Measurements from ENCODE around the gene SF1.

The SF1 gene

GRCh38 chr11:64745521-64746328 is 32.6 kb downstream of the SF1 start:
- no peak for DNase-seq (ENCODE audit: low read depth, low spot score)

DNA sequence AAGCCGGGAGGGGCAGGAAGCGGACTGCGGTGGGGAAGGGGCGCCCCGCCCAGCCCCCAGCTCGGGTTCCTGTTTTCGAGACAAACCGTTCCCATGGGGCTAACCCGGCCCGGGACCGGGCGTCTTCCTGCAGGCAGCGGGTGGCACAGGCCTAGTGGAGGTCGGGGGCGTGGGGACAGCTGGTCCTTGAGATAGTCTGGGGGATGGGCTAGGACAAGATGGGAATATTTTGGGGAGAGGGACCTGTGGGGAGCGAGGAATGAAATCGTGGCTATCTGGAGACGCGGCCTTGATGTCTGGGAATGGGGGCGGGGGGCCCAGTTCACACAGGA is 33.2 kb downstream of the SF1 start:
- DNase-seq (ENCODE audit: low read depth, low spot score): no peak

DNA sequence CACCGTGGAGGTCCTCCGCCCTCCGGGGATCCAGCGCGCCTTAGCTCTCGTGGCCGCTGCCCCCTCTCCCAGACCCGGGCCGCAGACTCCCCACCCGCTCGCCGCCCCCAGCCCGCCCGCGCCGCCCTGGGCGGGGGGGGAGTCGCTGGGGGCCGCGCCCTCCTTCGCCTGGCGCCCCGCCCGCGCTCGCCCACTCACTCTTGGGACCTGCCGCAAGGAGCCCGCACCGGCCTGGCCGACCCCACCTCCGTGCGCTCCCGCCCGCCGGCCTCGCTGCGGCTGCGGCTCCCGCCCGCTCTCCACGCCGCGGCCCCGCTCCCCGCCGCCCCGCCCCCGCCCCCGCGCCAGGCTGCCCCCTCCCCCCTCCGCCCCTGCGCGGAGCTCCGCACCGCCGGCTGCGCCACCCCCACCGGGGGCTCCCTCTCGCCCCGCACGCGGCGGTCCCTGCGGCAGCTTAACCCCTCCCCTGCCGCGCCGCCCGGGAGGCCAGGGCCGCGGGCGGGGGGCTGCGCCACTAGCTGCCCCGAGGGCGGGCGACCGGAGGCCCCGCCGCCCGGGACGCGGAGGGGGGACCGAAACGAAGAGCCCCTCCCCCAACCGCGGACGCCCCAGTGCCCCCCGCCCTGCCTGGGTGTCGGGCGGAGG is 33.7 kb downstream of the SF1 start:
- no peak for DNase-seq (ENCODE audit: low read depth, low spot score)

- DNase-seq (ENCODE audit: low read depth, low spot score): no peak
These were observed 34.5 kb downstream of the SF1 start, which contains the start of gene RASGRP2 for GRCh38 chr11:64743591-64744543. Gene RASGRP2 (minus strand): TSS chr11:64744142. CDS start chr11:64742866, 1,276 bp downstream.

- DNase-seq (ENCODE audit: low read depth, low spot score): no peak
These were observed 35.3 kb downstream of the SF1 start for GRCh38 chr11:64742889-64743590.

DNA sequence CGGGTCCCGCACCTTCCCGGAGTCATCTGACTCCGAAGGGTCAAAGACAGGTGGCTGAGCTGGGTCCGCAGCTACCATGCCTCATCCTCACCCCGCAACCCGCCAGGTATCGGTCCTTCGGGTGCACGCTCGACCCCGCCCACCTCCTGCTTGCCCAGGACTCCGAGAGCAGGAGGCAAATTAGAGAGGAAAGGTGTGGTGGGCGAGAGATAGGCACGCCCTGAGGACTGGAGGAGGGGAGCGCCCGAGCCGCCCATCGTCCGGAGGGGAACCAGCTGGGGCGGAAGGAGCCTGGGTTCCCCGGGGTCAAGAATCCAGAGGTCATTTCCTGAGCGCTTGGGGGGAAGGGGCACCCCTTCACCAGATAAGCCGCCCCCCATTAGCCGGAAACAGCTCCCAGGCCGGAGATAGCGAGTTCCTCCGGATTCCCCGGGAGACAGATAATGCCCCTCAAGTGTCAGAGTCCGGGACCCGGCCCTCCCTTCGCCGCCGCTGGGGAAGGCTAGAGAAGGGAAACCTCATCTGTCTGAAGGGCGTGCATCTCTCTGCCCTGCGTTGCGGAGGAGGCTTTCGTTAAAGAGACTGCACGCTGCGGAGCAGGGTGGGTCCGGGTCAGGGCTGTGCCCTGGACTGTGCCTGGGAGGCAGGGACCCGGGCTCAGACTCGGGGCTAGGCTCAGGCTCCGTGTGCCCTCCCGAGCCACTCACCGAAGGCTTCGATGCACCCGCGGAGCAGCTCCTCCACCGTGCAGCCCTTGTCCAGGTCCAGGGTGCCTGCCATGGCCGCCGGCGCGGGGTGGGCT is 36.1 kb downstream of the SF1 start:
- DNase-seq (ENCODE audit: low read depth, low spot score): no peak

- DNase-seq (ENCODE audit: low read depth, low spot score): no peak
These were observed 36.8 kb downstream of the SF1 start for GRCh38 chr11:64741375-64742086.

DNA sequence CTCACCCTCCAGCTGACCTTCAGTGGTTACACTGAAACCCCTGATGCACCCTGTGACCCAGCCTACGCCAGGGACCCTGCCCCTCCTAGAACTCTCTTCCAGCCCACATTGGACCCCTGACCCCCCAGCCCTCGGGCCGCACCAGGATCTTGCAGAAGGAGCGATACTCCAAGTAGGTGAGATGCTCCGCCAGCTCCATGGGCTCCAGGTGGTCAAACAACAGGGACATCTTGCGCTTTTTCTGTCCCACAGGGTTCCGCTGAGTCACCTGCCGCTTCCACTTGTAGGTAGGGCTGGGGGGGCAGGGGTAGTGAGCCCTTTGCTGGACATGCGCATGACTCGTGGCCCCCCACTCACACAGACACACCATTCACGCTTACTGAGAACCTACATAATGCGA is 38.5 kb downstream of the SF1 start:
- DNase-seq (ENCODE audit: low read depth, low spot score): no peak

DNA sequence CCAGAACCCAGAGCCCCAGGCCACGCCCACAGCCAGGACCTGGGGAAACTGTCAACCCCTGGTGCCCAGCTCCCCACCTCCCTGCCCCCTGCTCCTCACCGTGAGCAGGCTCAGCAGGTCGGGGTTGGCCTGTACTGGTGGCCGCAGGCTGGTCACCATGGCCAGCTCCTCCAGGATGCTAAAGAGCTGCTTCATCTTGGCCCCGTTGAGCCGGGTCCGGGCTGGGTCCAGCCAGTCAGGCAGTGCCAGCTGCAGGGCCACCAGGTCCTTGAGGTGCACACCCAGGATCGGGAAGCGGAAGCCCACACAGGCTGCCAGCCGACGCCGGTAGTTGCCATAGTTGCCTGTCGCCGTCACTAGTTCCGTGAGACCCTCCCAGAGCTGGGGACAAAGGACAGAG is 41.7 kb downstream of the SF1 start:
- DNase-seq (ENCODE audit: low read depth, low spot score): no peak

GRCh38 chr11:64735725-64736259 is 42.5 kb downstream of the SF1 start:
- DNase-seq (ENCODE audit: low read depth, low spot score): no peak

- no peak for DNase-seq (ENCODE audit: low read depth, low spot score)
These were observed 43.3 kb downstream of the SF1 start for GRCh38 chr11:64734811-64735724.

DNA sequence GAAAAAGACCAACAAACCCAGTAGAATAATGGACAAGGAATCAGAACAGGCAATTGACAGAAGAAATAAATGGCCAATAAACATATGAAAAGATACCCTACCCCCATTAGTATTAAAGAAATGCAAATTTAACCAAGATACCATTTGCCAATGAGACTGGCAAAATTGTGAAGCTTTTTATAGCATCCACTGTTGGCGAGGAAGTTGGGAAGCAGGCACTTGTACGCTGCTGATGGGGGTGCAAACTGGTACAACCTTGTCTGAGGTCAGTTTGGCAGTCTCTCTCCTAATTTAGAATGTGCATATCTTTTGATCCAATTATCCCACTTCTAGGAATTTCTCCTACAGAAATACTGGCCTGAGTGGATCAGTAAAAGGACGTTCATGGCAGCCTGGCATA is 46.7 kb downstream of the SF1 start:
- DNase-seq (ENCODE audit: low read depth, low spot score): no peak

DNA sequence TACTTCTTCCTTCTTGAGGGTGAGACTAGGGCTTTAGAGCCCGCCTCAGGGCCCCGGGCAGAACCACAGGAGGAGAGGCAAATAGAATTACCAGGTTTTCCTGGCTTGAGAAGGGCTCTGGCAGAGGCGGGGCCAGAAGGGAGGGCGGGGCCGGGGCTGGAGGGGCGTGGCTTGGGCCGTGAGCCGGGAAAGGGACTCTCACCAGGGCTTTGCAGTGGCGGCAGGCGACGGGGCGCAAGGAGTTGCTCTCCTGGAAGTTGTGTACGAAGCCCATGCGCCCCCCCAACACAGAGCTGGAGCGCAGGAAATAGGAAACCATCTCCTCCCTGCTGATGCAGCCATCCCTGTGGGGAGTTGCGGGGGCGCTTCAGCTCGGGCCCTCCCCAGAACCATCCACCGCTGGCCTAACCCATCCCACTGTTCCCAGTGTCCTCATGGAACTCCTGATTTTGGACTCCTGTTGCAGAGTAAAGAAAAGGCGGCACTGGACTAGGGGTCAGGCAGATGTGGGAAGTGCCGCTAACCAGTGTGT is 48.4 kb downstream of the SF1 start:
- no peak for DNase-seq (ENCODE audit: low read depth, low spot score)

DNA sequence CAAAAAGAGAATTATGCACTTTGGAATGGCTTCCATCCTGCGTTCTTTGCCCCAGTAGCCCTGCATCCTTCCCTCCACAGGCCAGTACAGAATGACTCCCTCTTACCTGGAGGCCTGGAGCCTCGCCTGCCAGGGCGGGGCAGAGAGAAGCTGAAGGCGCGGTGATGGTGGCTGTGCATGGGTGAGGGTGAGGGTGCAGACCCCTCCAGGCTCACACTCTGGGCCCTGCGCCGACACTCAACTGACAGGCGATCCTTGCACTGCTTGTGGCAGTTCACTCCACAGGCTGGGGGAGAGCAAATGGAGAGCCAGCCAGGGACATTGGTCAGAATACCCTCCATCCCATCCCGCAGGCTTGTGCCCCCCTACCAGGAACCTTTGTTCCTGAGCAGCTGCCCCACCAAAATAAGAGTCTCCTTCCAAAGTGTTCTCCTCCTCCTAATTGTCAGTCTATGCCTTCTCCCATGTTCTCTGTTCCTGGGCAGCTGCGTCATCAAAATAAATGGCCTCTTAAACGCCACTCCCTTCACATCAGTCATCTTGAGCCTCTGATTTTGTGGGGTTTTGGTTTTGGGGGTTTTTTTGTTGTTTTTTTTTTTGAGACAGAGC is 49.5 kb downstream of the SF1 start:
- DNase-seq (ENCODE audit: low read depth, low spot score): no peak

- no peak for DNase-seq (ENCODE audit: low read depth, low spot score)
These were observed 51.3 kb downstream of the SF1 start for GRCh38 chr11:64726867-64727530.

GRCh38 chr11:64726211-64726641 is 52.1 kb downstream of the SF1 start:
- DNase-seq (ENCODE audit: low read depth, low spot score): no peak

DNA sequence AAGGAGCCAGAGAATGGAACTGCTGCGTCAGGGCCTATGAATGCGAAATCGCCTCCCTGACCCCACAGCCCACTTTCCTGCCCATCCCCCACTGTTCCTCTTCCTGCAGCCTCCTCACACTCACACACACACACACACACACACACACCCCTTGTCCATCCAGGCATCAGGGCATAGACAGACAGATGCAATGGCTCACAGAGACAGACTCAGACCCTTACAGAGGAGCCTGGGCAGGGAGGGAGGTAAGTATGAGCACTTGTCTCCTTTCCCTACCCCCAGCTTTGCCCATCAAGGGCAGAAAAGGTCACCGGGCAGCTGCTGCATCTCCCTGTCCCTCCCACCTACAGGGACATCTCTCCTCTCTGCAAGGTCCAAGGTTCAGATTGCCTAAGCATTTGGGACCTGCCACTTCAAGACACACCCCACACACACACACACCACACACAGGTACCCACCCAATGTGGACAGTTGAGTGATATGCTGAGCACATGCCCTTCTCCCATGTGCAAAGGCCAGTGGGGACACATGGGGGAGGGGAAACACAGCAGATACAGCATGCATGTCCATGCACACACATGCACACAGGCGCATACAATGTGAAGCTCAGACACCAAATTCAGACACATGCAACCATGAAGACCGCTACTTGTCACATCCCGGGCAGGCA is 53.3 kb downstream of the SF1 start:
- no peak for DNase-seq (ENCODE audit: low read depth, low spot score)

Data from smooth muscle cell of the brain vasculature (primary cell).